ENCODE data around the gene PHACTR1. TPM values are rescaled to one million over a fixed set of nuclear protein-coding genes. Genes with fewer than 3 reads are reported as not detected.

Gene PHACTR1
- total RNA-seq, 6 experiments from 2014 or later: 0.20 to 3.5 (median 0.93) TPM

- WGBS (ENCODE audit: insufficient coverage, low coverage, low lambda C conversion rate, missing lambda C conversion rate): 45% methylated on average over 1 of the region's 1 CpG
- Histone ChIP-seq H3K36me3 (no peaks in the 10 kb centered on the region), H3K9me3 (no peaks in the 10 kb centered on the region), H3K4me1 (no peaks in the 10 kb centered on the region), H3K27ac (no peak overlapping the region), H3K4me3 (no peak overlapping the region), H3K27me3 (no peaks in the 10 kb centered on the region)
- intact Hi-C loops (cut with DNase I): no loop called here
- ATAC-seq (no peak), DNase-seq (no peak)
- no peak for TF ChIP-seq POLR2A (IDR thresholded peaks at IDR 0.05)
- TF ChIP-seq CTCF (IDR thresholded peaks at IDR 0.05): no peak
These were observed 399.6 kb downstream of the PHACTR1 start for GRCh38 chr6:13116155-13116554.

- no peak for DNase-seq
- Histone ChIP-seq H3K4me3 (no peak overlapping the region), H3K9me3 (no peaks in the 10 kb centered on the region), H3K27me3 (no peaks in the 10 kb centered on the region), H3K36me3 (no peaks in the 10 kb centered on the region), H3K4me1 (no peaks in the 10 kb centered on the region), H3K27ac (no peak overlapping the region)
- TF ChIP-seq POLR2A (IDR thresholded peaks at IDR 0.05) (no peak), CTCF (IDR thresholded peaks at IDR 0.05) (no peak)
- intact Hi-C loops (cut with DNase I): no loop called here
- no peak for ATAC-seq
- WGBS (ENCODE audit: insufficient coverage, low coverage, low lambda C conversion rate, missing lambda C conversion rate): 52% methylated on average over 6 of the region's 6 CpGs
These were observed 401.0 kb downstream of the PHACTR1 start for GRCh38 chr6:13117570-13117969.

GRCh38 chr6:13119549-13119948, 403.0 kb downstream of the PHACTR1 start:
- H3K36me3 ChIP-seq: no peaks in the 10 kb centered on the region
- no peaks in the 10 kb centered on the region for H3K4me1 ChIP-seq
- 59% methylated on average over 4 of the region's 5 CpGs for WGBS (ENCODE audit: insufficient coverage, low coverage, low lambda C conversion rate, missing lambda C conversion rate)
- H3K27me3 ChIP-seq: no peaks in the 10 kb centered on the region
- no peak overlapping the region for H3K27ac ChIP-seq
- ATAC-seq: no peak
- no peak for DNase-seq
- no peaks in the 10 kb centered on the region for H3K9me3 ChIP-seq
- TF ChIP-seq POLR2A (IDR thresholded peaks at IDR 0.05) (no peak), CTCF (IDR thresholded peaks at IDR 0.05) (no peak)
- no peak overlapping the region for H3K4me3 ChIP-seq
- intact Hi-C loops (cut with DNase I): no loop called here

GRCh38 chr6:13120483-13121482, 404.2 kb downstream of the PHACTR1 start:
- ATAC-seq (no peak), DNase-seq (no peak)
- intact Hi-C loops (cut with DNase I): no loop called here
- H3K4me1 ChIP-seq: no peaks in the 10 kb centered on the region
- H3K27me3 ChIP-seq: no peaks in the 10 kb centered on the region
- no peak overlapping the region for H3K27ac ChIP-seq
- H3K9me3 ChIP-seq: no peaks in the 10 kb centered on the region
- H3K4me3 ChIP-seq: no peak overlapping the region
- TF ChIP-seq CTCF (IDR thresholded peaks at IDR 0.05) (no peak), POLR2A (IDR thresholded peaks at IDR 0.05) (no peak)
- WGBS (ENCODE audit: insufficient coverage, low coverage, low lambda C conversion rate, missing lambda C conversion rate): 52% methylated on average over 7 of the region's 9 CpGs
- no peaks in the 10 kb centered on the region for H3K36me3 ChIP-seq
